AG20443 (cell line): ENCODE measurements around the gene CARM1.
"Not testable (repeated sequence)": the region's sequence is repeated elsewhere in the genome, so short reads cannot be mapped to it uniquely, and the experiment has no call there.

ENCODE experiments used
- DNase-seq: peaks from one replicate; pipeline ENCODE4 v3.0.0; 2012; ENCODE audit warnings: low spot score, mixed read lengths

The CARM1 gene

GRCh38 chr19:10870955-10871603, at the start of gene CARM1:
Gene CARM1, plus strand, starts transcription at chr19:10871553. Its CDS starts 150 bp downstream, at chr19:10871703.
- DNase-seq = peak; percentile 100

- no peak for DNase-seq
These were observed 47.7 kb upstream of the CARM1 start for GRCh38 chr19:10823690-10824089.

DNA sequence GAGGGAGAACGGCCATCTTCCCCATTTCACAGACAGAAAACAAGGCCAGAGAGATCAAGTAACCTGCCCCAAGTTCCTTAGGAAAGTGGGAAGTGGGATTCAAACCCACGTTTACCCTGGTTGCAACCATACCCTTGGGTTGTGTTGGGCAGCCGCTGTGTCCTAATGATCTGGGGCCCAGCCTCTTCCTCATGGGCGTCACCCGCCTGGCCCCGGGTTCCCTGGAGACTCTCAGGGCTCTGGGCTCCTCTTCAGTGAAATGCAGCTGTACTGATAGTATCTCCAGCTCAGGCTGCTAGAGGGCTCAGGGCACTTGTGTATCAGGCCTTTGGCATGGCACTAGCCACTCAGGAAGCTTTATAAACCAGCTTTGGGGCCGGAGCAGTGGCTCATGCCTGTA, 45.1 kb upstream of the CARM1 start:
- no peak for DNase-seq

DNA sequence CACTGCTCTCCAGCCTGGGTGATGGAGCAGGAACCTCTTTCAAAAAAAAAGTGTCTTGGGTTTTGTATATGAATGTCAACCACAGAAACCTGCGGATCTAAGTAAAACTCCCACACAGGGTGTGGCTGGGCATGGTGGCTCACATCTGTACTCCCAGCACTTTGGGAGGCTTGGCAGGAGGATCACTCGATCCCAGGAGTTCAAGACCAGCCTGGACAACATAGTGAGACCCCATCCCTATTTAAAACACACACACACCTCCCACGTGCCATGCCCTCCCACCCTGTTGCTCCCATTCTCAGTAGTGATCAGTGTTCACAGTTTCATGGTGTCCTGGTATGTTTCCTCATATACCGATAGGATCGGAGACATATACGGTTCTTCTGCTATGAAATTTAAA, 44.5 kb upstream of the CARM1 start:
- no peak for DNase-seq

DNA sequence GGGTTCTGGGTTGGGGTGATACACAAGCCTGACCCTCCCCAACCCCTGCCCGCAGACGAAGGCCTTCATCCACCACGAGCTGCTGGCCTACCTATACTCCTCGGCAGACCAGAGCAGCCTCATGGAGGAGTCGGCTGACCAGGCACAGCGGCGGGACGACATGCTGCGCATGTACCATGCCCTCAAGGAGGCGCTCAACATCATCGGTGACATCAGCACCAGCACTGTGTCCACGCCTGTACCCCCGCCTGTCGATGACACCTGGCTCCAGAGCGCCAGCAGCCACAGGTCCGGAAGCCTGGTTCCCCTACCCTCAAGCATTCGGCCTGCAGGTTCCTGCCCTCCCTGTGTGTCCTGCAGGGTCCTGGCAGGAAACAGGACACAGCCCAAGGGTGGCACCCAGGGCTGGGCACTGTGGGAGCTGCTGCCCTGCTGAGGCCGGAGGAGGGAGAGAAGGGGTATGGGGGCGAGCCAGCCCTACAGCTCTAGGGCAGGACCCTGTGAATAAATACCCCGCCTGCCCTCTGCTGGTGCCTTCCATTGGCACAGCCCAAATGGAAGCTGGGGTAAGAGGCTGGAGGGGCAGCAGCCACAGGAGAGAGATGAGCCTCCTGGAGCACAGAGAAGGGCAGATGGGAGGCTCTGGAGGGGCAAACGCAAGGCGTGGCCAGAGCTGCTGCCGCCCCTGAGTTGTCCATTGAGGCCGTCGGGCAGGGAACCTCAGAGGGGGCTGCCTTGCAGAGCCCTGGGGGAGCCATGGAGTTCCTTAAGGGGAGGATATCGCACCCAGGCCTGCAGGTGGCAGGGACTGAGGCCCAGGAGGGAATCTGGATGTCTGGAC, 42.2 kb upstream of the CARM1 start:
- DNase-seq = no peak

DNA sequence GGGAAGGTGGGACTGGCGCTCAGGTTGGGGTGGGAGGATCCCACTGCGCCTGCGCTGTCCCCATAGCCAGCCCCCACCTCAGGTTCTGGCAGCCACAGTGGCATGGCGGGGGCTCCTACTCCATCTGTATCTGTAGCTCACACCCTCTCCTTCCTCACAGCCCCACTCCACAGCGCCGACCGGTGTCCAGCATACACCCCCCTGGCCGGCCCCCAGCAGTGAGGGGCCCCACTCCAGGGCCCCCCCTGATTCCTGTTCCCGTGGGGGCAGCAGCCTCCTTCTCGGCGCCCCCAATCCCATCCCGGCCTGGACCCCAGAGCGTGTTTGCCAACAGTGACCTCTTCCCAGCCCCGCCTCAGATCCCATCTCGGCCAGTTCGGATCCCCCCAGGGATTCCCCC, 41.4 kb upstream of the CARM1 start:
- no peak for DNase-seq

GRCh38 chr19:10830370-10830769, 41.0 kb upstream of the CARM1 start:
- no peak for DNase-seq

- no peak for DNase-seq
These were observed 40.2 kb upstream of the CARM1 start for GRCh38 chr19:10830931-10831779.

DNA sequence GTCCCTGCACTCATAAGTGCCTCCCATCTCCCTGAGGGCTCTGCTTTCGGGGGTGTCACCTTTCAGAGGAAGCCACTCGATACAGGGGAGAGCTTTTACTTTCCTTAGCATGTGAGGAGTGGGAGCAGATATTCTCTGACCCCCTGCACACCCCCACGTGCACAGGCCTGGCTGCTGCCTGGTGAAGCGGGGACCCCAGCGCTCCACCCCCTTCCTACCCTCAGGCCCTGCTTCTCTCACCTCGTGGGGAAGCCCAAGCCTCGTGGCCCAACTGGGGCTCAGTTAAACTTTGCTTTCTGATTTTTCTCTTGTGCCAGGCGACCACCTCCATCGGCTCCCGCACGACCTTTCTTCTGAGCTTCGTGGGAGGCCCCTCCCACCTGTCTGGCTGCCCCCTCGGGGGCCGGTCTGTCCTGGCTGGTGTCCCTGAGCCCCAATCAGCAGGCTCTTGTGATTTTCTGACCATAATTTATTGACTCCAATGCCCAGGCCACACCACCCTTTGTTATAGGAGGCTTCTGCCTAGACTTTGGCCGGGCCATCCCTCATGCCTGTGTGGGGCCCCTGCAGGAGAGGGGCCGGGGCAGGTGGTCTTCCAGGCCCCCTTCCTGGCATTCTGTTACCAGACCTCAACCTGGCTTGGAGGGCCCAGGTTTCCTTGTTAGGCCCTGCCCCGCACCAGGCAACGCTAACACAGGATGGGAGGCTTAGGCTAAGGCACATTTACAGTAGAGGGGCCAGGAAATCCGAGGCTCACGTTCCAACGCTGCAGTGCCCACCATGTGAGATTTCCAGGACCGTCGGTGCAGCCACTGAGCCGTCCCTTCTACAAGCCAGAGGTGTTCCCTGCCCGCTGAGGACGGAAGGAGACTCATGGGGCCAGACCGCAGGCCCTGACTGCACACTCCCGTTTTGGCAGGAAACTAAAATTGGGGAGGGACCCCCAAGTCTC, 39.1 kb upstream of the CARM1 start:
- DNase-seq = no peak

GRCh38 chr19:10832939-10833296, 38.4 kb upstream of the CARM1 start:
- DNase-seq = no peak

DNA sequence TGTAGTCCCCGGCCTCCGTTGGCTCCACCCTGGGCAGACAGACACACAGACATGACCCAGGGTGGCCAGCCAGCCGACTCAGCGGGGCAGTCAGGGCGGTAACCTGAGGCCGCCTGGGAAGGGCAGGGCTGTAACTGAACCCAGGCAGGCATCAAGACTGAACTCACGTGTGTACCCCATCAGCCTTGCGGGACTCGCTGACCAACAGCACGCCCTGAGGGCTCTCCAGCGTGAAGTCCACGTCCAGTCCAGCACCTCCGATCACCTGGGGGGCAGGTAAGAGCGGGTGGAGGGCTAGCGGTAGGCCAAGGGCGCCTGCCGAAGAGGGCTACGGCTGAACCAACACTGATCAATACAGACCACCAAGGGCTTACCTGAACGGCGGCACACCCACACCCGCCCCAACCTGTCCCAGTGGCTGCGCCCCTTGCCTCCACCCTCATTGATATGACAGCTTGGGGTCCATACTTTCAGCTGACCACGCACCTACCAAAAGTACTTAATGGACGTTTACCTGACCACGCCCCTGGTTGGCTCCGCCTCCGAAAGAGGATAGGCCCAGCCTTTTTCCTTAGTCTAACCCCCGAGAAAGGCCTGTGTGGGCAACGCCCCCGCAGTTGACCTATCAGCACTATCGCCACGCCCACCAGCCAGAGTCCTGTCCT, 36.1 kb upstream of the CARM1 start:
- no peak for DNase-seq

DNA sequence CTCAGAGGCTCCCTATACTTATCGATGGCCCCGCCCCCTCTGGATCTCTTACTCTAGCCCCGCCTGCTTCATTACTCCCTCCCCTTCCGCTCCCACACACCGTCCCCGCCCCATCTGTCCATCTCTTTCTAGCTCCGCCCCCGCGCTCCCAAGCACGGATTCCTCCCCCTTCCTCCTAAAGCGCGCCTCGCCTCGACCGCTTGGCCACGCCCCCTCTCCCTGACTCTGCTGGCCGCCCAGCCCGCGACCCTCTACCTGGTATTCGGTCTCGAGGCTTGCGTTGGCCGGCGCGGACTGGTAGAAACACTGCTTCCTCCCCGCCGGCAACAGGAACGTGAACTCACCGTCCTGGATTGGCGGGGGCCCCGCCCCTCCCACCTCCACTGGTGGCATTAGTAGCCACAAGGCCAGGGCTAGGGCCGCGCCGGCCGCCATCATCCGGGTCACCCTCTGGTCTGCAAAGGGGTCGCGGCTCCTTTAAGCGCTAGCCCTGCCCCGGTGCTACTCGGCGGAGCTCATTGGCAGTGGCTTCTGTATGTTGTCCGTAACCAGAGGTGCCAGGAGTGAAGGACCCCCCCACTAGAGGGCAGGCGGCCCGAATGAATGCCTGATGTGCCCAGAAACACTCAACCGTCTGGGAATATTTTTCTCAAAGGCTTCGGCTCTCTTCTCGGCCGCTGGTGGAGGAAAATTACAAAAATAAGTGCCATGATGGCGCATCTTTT, 35.4 kb upstream of the CARM1 start, which contains the start of gene TMED1:
Gene TMED1 (minus strand): TSS at position 459 of the 725 bp plus-strand sequence. CDS start 21 bp downstream, at position 438.
- DNase-seq = peak; percentile 97

DNA sequence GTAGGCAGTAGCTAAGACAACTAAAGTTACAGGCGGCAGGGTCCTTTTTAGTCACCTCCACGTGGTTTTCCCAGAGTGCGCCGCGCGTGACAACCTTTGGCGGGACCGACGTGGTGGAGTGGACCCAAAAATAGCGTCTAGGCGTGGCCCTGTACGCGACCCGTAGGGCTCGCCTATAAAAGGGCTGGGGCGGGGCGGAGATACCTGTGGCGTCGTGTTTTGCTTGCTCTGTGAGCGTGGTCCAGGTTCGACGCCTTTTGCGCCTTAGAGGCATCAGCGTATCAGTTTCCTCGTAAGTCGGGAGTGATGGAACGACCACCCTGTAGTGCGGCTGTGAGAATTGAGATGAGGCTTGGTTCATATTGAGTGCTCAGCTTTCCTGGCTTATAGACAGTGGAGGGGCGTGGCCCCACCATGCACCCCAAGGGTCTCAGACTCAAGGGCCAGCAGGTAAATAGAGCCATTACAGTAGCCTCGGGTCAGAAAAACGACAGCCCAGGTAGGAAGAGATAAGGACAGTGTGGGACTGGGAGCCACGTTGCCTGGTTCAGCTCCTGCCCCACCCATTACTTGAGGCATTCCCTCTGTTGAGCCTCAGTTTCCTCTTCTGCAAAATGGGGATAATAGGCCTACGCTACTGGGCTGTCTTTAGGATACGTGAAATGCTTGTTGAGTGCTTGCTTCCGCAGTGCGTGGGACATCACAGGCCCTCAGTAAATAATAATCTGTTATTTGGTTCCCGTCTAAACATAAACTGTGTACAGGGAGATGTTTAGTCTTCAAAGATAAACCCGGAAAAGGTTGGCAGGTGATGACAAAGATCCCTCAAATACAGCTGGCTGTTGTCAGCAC, 34.6 kb upstream of the CARM1 start:
- DNase-seq = peak; percentile 90

DNA sequence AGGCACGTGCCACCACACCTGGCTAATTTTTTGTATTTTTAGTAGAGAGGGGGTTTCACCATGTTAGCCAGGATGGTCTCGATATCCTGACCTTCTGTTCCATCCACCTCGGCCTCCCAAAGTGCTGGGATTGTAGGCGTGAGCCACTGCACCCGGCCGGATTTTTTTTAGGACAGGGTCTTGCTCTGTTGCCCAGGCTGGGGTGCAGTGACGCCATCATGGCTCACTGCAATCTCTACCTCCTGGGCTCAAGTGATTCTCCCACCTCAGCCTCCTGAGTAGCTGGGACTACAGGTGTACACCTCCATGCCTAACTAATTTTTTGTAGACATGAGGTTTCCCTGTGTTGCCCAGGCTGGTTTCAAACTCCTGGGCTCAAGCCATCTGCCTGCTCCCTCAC, 33.7 kb upstream of the CARM1 start:
- not testable (repeated sequence) for DNase-seq

GRCh38 chr19:10838377-10838776, 33.0 kb upstream of the CARM1 start:
- no peak for DNase-seq

- no peak for DNase-seq
These were observed 32.0 kb upstream of the CARM1 start for GRCh38 chr19:10839114-10840050.

DNA sequence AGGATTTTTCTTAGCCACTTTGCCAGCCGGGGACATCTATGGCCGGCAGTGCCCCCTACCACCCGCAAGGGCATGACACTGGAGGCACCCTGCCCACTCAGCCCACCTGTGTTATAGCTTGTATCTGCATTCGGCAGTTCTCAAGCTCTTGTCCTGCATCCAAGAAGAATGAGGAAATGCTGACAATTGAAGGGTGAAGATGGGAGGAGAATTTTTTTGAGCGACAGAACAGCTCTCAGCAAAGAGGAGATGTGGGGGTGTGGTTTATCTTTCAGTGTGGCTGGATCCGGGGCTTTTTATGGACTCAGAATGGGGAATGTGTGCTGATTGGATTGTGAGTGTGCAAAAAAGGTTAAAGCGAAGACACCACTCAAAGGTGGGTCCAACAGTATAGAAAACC, 28.6 kb upstream of the CARM1 start:
- DNase-seq = no peak
